Measurements from ENCODE around the gene XXYLT1.

Gene XXYLT1

DNA sequence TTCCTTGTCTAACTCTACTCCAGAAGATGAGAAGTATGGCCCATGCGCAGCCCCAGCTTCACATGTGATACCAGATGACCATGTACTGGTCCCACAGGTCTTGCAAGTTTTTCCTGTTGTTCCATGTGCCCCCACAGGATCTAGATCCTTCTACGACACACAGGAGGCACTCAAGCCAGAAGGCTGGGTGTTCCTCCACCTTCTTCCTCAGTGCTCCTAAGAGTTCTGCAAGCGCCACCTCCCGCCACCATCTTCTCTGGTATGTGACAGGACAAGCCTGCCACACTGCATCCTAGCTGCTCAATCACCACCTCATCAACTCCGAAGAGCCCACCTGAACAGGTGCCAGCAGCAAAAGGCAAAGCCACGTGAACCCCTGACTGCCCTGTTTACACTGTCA is 43.1 kb downstream of the XXYLT1 start:
- peak overlapping the region; percentile 15 to 26 for H3K4ac ChIP-seq (ENCODE audit: low read depth in 1 of 2, low read length in 2 of 2)
- H3K4me1 ChIP-seq (ENCODE audit: control insufficient read depth, insufficient read depth, low read depth, low read length), result peaks cover 8% of the 10 kb centered on the region
- no peak overlapping the region for H2AFZ ChIP-seq (ENCODE audit: low read depth, low read length)
- no peak overlapping the region for H3K4me3 ChIP-seq (ENCODE audit: insufficient read depth in 1 of 2, low read depth in 1 of 2, low read length in 2 of 2)
- H2BK12ac ChIP-seq (ENCODE audit: low read length in 2 of 2), result peak overlapping the region in 1 of 2 experiments; percentile 54
- H2BK15ac ChIP-seq (ENCODE audit: low read depth, poor library complexity, severe bottlenecking), result no peak overlapping the region
- WGBS, result 97% methylated on average over 6 of the region's 6 CpGs
- H3K14ac ChIP-seq (ENCODE audit: low read length in 2 of 2), result peak overlapping the region in 1 of 2 experiments; percentile 81
- no peaks in the 10 kb centered on the region for H3K27me3 ChIP-seq (ENCODE audit: control insufficient read depth in 1 of 2, insufficient read depth in 1 of 2, low read length in 2 of 2)
- H3K9me3 ChIP-seq (ENCODE audit: control insufficient read depth, low read length), result no peaks in the 10 kb centered on the region
- H3K79me1 ChIP-seq (replicated peaks; ENCODE audit: low read length, poor library complexity, severe bottlenecking), result peaks cover 7% of the 10 kb centered on the region
- H2BK5ac ChIP-seq (ENCODE audit: low read depth, low read length, poor library complexity, severe bottlenecking), result no peak overlapping the region
- DNase-seq, result no peak
- no peak overlapping the region for H3K18ac ChIP-seq (ENCODE audit: low read depth in 1 of 2, low read length in 2 of 2)
- H3K4me2 ChIP-seq (ENCODE audit: low read length, poor library complexity, severe bottlenecking), result no peak overlapping the region
- no peak overlapping the region for H4K91ac ChIP-seq (ENCODE audit: low read length)
- peaks cover 13 to 16% of the 10 kb centered on the region in 2 experiments for H3K36me3 ChIP-seq (ENCODE audit: control insufficient read depth in 1 of 2, insufficient read depth in 2 of 2, low read depth in 1 of 2, low read length in 2 of 2)
- H4K8ac ChIP-seq (ENCODE audit: low read length), result no peak overlapping the region
- H2BK120ac ChIP-seq (ENCODE audit: low read depth, low read length), result no peak overlapping the region
- no peak overlapping the region for H2AK5ac ChIP-seq (ENCODE audit: low read length, severe bottlenecking)
- H3K27ac ChIP-seq (ENCODE audit: low read length, poor library complexity, severe bottlenecking), result no peak overlapping the region
- no peak overlapping the region for H3K9ac ChIP-seq (ENCODE audit: low read length)
- H3K23ac ChIP-seq (ENCODE audit: low read length in 2 of 2), result no peak overlapping the region

DNA sequence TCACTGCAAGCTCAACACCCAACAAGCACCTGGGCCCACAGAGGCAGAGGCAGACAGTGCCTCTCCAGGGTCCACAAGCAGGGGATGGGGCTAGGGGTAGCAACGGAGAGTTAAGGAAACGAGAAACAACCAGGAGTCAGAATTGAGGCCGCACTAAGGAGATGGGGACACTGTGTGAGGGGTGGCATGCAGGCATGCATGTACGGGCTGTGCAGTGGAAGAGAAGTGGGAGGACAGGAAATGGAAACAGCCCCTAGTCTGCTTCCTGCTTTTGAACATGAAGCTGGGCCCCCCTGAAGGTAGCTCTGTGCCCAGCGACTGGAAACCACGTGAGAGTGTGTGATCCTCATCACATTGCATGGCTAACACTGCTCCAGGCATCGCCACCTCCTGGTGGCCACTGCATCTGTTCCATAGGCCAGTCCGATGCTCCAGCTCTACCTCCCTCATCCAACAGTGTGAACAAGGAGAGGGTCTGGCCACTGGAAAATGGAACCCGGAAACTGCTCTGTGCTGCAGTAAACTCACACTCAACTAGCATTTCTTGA is 44.0 kb downstream of the XXYLT1 start:
- Histone ChIP-seq H3K9me3 (ENCODE audit: control insufficient read depth, low read length) (no peaks in the 10 kb centered on the region), H3K14ac (ENCODE audit: low read length in 2 of 2) (no peak overlapping the region), H3K23ac (ENCODE audit: low read length in 2 of 2) (no peak overlapping the region), H4K91ac (ENCODE audit: low read length) (no peak overlapping the region), H3K4me2 (ENCODE audit: low read length, poor library complexity, severe bottlenecking) (no peak overlapping the region), H3K27ac (ENCODE audit: low read length, poor library complexity, severe bottlenecking) (no peak overlapping the region), H3K4ac (ENCODE audit: low read depth in 1 of 2, low read length in 2 of 2) (no peak overlapping the region), H4K8ac (ENCODE audit: low read length) (peak overlapping the region; percentile 45), H3K9ac (ENCODE audit: low read length) (no peak overlapping the region), H2AK5ac (ENCODE audit: low read length, severe bottlenecking) (no peak overlapping the region), H3K36me3 (ENCODE audit: control insufficient read depth in 1 of 2, insufficient read depth in 2 of 2, low read depth in 1 of 2, low read length in 2 of 2) (peaks cover 13 to 16% of the 10 kb centered on the region in 2 experiments), H2BK5ac (ENCODE audit: low read depth, low read length, poor library complexity, severe bottlenecking) (no peak overlapping the region), H3K18ac (ENCODE audit: low read depth in 1 of 2, low read length in 2 of 2) (no peak overlapping the region), H2BK15ac (ENCODE audit: low read depth, poor library complexity, severe bottlenecking) (no peak overlapping the region), H3K27me3 (ENCODE audit: control insufficient read depth in 1 of 2, insufficient read depth in 1 of 2, low read length in 2 of 2) (no peaks in the 10 kb centered on the region), H3K79me1 (replicated peaks; ENCODE audit: low read length, poor library complexity, severe bottlenecking) (peaks cover 11% of the 10 kb centered on the region), H3K4me3 (ENCODE audit: insufficient read depth in 1 of 2, low read depth in 1 of 2, low read length in 2 of 2) (no peak overlapping the region), H2BK12ac (ENCODE audit: low read length in 2 of 2) (no peak overlapping the region), H2AFZ (ENCODE audit: low read depth, low read length) (no peak overlapping the region), H2BK120ac (ENCODE audit: low read depth, low read length) (no peak overlapping the region), H3K4me1 (ENCODE audit: control insufficient read depth, insufficient read depth, low read depth, low read length) (peaks cover 8% of the 10 kb centered on the region)
- WGBS, result 78% methylated on average over 9 of the region's 9 CpGs
- peak; percentile 30 for DNase-seq

DNA sequence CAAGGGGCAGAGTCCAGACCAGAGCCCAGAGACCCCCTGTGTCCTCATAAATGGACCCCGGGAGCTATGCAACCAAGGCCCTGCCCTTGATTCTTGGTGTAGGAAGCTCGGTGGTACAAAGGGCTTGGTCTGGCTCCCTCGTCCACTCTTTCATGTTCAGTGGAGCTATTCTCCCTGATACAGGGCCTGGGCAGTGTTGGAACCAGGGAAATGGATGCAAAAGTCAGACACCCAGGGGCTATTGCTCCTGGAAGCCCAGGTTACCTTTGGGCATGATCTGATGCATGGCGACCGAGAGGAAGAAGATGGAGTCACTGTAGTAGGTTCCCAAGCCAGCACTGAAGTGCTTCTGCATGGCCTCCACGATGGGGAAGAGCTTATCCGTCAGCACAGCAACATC is 44.5 kb downstream of the XXYLT1 start:
- Histone ChIP-seq H2BK15ac (ENCODE audit: low read depth, poor library complexity, severe bottlenecking) (no peak overlapping the region), H2BK120ac (ENCODE audit: low read depth, low read length) (no peak overlapping the region), H3K4me1 (ENCODE audit: control insufficient read depth, insufficient read depth, low read depth, low read length) (peaks cover 9% of the 10 kb centered on the region), H3K14ac (ENCODE audit: low read length in 2 of 2) (no peak overlapping the region), H3K18ac (ENCODE audit: low read depth in 1 of 2, low read length in 2 of 2) (no peak overlapping the region), H3K9ac (ENCODE audit: low read length) (no peak overlapping the region), H3K23ac (ENCODE audit: low read length in 2 of 2) (no peak overlapping the region), H3K36me3 (ENCODE audit: control insufficient read depth in 1 of 2, insufficient read depth in 2 of 2, low read depth in 1 of 2, low read length in 2 of 2) (peaks cover 13 to 17% of the 10 kb centered on the region in 2 experiments), H3K79me1 (replicated peaks; ENCODE audit: low read length, poor library complexity, severe bottlenecking) (peaks cover 13% of the 10 kb centered on the region), H3K27me3 (ENCODE audit: control insufficient read depth in 1 of 2, insufficient read depth in 1 of 2, low read length in 2 of 2) (no peaks in the 10 kb centered on the region), H4K91ac (ENCODE audit: low read length) (no peak overlapping the region), H2BK12ac (ENCODE audit: low read length in 2 of 2) (no peak overlapping the region), H3K4me2 (ENCODE audit: low read length, poor library complexity, severe bottlenecking) (no peak overlapping the region), H3K4me3 (ENCODE audit: insufficient read depth in 1 of 2, low read depth in 1 of 2, low read length in 2 of 2) (no peak overlapping the region), H3K9me3 (ENCODE audit: control insufficient read depth, low read length) (no peaks in the 10 kb centered on the region), H4K8ac (ENCODE audit: low read length) (no peak overlapping the region), H2BK5ac (ENCODE audit: low read depth, low read length, poor library complexity, severe bottlenecking) (no peak overlapping the region), H3K27ac (ENCODE audit: low read length, poor library complexity, severe bottlenecking) (no peak overlapping the region), H2AFZ (ENCODE audit: low read depth, low read length) (no peak overlapping the region), H3K4ac (ENCODE audit: low read depth in 1 of 2, low read length in 2 of 2) (no peak overlapping the region), H2AK5ac (ENCODE audit: low read length, severe bottlenecking) (no peak overlapping the region)
- DNase-seq, result no peak
- WGBS, result 98% methylated on average over 7 of the region's 7 CpGs

DNA sequence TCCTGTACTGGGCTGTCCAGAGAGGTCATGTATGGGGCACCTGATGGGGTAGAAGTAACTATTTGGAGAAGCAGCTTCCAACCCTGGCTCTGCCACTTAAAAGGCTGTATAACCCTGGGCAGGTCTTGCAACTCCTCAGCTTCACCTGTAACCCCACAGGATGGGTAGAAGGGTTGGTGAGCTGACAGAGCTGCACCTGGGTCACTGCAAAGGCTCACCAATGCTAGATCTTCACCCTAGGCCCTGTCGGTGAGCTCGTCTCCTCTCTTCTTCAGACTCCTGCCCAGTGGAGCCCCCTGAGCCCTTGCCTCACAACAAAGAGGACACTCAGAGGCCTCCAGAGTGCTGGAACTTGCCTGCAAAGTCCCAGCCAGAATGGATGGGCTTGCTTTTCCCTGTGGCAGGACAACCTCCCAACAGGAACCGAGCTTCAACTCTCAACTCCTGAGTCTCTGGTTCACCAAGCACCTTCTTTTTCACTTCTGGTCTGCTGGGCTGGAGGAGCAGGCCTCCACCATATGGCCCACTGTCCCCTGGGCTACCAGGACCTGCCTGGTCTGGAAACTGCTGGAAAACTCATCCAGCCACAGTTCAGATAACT is 45.9 kb downstream of the XXYLT1 start:
- Histone ChIP-seq H3K4me1 (ENCODE audit: control insufficient read depth, insufficient read depth, low read depth, low read length) (peaks cover 12% of the 10 kb centered on the region), H3K4ac (ENCODE audit: low read depth in 1 of 2, low read length in 2 of 2) (no peak overlapping the region), H3K27ac (ENCODE audit: low read length, poor library complexity, severe bottlenecking) (no peak overlapping the region), H2BK5ac (ENCODE audit: low read depth, low read length, poor library complexity, severe bottlenecking) (no peak overlapping the region), H3K79me1 (replicated peaks; ENCODE audit: low read length, poor library complexity, severe bottlenecking) (peaks cover 22% of the 10 kb centered on the region), H3K36me3 (ENCODE audit: control insufficient read depth in 1 of 2, insufficient read depth in 2 of 2, low read depth in 1 of 2, low read length in 2 of 2) (peaks cover 13 to 19% of the 10 kb centered on the region in 2 experiments), H3K27me3 (ENCODE audit: control insufficient read depth in 1 of 2, insufficient read depth in 1 of 2, low read length in 2 of 2) (no peaks in the 10 kb centered on the region), H3K9me3 (ENCODE audit: control insufficient read depth, low read length) (no peaks in the 10 kb centered on the region), H2AK5ac (ENCODE audit: low read length, severe bottlenecking) (no peak overlapping the region), H2BK15ac (ENCODE audit: low read depth, poor library complexity, severe bottlenecking) (peak overlapping the region; percentile 12), H3K4me3 (ENCODE audit: insufficient read depth in 1 of 2, low read depth in 1 of 2, low read length in 2 of 2) (no peak overlapping the region), H3K4me2 (ENCODE audit: low read length, poor library complexity, severe bottlenecking) (no peak overlapping the region), H2BK12ac (ENCODE audit: low read length in 2 of 2) (no peak overlapping the region), H3K9ac (ENCODE audit: low read length) (no peak overlapping the region), H4K8ac (ENCODE audit: low read length) (no peak overlapping the region), H4K91ac (ENCODE audit: low read length) (no peak overlapping the region), H2AFZ (ENCODE audit: low read depth, low read length) (no peak overlapping the region), H2BK120ac (ENCODE audit: low read depth, low read length) (no peak overlapping the region), H3K18ac (ENCODE audit: low read depth in 1 of 2, low read length in 2 of 2) (no peak overlapping the region), H3K23ac (ENCODE audit: low read length in 2 of 2) (no peak overlapping the region), H3K14ac (ENCODE audit: low read length in 2 of 2) (no peak overlapping the region)
- WGBS, result 96% methylated on average over 3 of the region's 3 CpGs
- no peak for DNase-seq
